GM10847 (cell line): Measurements from ENCODE around the gene ISCU.

Experiments
- POLR2A ChIP-seq: IDR thresholded peaks from 2 replicates; pipeline ENCODE4 v1.6.1; 2011; ENCODE audit not compliant: insufficient read length; ENCODE audit errors: extremely low read depth

ISCU gene

GRCh38 chr12:108589028-108589839, 26.8 kb downstream of the ISCU start:
- no peak for TF ChIP-seq POLR2A

- TF ChIP-seq POLR2A, result no peak
These were observed 27.4 kb downstream of the ISCU start for GRCh38 chr12:108589840-108590229.

DNA sequence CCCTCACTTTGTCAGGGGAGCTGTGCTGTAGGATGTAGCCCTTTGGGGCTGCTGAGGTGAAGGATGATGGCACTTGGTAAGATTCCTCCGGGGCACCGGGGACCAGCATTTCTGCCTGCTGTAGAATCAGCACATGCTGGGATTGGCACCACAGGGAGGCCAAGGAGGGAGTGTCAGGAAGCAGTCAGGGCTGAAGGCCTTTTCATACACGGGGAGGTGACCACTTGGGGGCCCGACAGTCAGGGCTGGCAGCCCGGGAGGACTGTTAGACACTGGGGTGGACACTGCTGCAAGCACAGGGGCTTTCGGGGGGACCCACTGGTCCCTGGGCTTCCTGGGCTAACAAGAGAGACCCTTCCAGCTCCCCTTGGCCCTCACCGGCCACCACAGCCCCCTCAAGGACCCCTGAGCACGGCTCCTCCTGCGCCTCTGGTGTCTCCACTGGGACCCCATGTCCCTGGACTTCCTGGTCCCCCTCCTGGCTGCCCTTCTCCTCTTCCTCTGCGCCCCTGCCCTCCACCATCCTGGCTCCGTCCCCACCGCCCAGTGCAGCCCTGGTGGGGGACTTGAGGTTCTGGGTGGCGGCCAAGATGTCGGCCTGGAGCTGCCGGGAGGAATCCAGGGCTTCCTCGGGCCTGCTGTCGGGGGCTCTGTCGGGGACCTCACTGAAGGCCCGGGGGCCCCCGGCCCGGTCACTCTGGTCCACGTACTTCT, 29.0 kb downstream of the ISCU start:
- TF ChIP-seq POLR2A, result no peak

- TF ChIP-seq POLR2A, result no peak
These were observed 29.9 kb downstream of the ISCU start for GRCh38 chr12:108592033-108592909.

GRCh38 chr12:108594323-108594903, 32.0 kb downstream of the ISCU start:
- TF ChIP-seq POLR2A, result no peak

GRCh38 chr12:108594960-108595710, 32.7 kb downstream of the ISCU start:
- no peak for TF ChIP-seq POLR2A

DNA sequence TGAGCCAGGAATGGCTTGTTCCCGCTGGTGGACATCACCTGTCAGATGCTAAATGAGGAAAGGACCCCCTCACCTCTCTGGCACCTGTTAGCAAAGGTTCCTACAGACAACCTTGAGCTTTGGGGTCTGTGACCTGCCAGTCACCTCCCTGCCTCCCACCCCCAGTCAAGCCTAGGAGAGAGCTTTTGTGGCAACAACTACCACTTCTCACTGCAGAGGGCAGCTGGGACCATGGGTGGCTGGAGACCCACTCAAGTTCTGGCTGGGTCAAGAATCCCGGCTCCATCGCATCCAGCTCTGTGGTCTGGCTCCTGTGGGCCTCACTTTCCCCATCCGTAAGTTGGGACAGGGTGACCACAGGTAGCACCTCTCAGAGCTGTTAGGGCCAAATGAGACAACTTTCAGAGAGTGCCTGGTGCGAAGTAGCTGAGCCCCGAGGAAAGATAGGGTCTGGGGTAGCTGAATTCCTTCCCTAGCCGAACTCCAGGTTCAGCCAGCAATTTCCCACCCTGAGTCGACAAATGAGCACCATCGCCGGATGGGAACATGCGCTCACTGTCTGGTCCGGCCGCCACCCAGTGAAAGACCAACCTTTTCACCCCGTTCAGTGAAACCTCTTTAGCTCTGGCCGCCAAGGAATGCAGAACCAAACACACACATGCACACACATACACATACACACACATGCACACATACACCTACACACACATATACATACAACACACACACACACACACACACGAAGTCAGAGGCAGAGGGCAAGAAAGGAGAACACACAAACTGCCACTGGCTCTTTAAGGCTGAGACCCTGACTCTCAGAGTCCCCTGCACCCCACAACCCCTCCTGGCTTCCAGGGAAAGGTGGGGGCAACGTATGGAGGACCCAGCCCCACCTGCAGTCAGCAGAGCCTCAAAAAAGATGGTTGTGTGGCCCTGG, 33.6 kb downstream of the ISCU start:
- no peak for TF ChIP-seq POLR2A

GRCh38 chr12:108596854-108597558, 34.6 kb downstream of the ISCU start:
- TF ChIP-seq POLR2A, result no peak

GRCh38 chr12:108597559-108598471, 35.4 kb downstream of the ISCU start, which contains the start of gene TMEM119:
Gene TMEM119 (minus strand): TSS chr12:108598084. CDS start chr12:108592383, 5,701 bp downstream.
- TF ChIP-seq POLR2A, result no peak

- no peak for TF ChIP-seq POLR2A
These were observed 36.3 kb downstream of the ISCU start for GRCh38 chr12:108598553-108599250.

DNA sequence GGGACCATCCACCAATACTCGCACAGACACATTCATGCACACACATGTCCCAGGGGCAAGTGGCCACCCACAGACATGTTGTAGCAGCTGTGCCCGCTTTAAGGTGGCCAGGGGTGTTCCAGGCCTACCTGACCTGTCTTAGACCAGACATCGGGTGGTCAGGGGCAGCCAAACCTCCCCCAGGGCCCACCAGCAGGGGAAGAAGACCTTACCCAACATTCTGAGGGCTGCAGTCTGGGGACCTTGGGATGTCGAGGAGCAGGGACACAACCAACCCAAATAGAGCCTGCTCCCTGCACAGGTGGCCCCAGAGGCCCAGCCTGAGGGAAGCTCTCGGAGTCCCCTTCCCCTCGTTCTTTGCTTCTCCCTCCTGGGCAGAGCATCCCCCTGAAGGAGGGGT, 37.1 kb downstream of the ISCU start:
- TF ChIP-seq POLR2A, result no peak
